Measurements from ENCODE around the gene NAP1L1.

The NAP1L1 gene

GRCh38 chr12:76037130-76038103 lies 47.1 kb downstream of the NAP1L1 start:
- no peak for DNase-seq

- no peak for DNase-seq
These were observed 49.4 kb downstream of the NAP1L1 start for GRCh38 chr12:76035045-76035444.

DNA sequence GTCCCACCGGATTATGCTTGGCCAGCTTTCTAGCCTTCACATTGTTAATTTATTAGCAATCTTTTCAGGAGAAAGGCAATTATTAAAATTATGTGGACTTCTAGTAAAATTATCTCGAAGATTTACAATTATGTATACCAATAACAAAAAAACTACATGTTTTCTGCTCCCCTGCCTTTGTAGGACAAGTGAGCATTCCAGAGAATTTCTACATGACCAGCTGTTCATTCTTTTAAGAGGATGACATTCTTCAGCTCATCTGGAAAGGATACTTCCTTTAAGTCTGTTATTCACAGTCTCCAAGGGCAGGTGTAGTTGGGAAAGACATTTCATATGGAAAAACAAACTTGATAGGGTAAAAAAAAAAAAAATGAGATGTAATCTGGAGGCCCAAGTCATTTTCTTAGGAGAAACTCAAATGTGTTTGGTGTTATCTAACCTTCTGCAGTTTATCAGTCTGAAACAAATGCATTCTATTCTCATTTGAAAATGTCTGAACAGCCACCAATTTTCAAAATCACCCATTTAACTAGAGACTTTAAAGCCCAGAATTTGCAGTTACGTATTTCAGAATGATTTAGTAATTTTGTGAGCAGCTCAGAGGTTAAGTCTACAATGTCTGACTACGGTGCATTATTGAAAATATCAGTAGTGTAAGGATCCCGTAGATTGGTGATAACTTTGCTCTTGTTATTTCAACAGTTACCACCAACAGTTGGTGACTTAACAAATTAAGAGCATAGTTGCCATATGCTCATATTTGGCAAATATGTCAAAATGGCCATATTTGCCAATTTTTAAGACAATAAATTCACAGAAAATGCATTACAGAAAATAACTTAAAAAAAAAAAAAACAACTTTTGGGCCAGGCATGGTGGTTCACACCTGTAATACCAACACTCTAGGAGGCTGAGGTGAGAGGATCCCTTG lies 51.1 kb downstream of the NAP1L1 start:
- DNase-seq, result no peak

DNA sequence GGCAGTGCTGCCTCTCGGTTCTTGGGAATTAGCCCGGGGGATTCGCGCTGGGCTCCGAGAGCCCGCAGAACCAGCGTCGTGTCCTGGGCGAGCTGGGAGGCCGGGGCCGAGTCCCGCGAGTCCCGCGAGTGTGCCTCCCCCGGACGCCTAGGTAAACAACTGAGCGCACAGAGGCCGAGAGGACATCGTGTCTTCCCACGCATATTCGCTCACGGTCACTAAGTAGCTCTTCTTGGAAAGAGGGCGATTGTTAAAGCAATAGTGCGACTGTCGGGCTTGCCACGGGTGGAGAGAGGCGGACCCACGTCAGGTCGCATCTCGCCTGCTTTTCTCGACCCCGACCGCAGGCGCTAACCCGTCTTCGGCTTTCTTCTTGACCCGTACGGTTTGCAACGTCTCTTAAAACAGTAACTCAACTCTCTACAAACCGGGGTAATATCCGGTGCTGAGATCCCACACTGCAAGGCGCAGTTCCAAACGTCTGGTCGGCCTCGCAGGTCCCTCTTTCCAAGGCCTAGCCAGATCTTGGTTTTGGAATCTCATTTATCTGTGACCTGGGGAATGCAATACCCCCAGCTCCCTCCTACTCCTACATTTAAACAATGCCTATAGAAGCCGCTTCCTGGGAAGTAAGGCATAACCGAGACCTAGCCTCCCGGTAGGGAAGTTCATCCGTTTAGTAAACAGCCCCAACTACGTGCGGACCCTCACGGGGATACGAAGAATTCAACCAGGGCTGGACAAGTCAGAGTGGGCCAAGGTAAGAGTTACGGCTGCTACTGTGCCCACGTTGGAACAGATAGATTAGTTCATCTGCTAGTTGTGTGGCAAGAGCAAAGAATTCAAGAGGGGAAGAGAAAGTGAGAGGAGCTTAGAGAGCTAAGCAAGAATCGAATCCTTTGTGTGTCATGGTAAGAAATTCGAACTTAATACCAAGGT lies 52.2 kb downstream of the NAP1L1 start:
- DNase-seq, result no peak

DNA sequence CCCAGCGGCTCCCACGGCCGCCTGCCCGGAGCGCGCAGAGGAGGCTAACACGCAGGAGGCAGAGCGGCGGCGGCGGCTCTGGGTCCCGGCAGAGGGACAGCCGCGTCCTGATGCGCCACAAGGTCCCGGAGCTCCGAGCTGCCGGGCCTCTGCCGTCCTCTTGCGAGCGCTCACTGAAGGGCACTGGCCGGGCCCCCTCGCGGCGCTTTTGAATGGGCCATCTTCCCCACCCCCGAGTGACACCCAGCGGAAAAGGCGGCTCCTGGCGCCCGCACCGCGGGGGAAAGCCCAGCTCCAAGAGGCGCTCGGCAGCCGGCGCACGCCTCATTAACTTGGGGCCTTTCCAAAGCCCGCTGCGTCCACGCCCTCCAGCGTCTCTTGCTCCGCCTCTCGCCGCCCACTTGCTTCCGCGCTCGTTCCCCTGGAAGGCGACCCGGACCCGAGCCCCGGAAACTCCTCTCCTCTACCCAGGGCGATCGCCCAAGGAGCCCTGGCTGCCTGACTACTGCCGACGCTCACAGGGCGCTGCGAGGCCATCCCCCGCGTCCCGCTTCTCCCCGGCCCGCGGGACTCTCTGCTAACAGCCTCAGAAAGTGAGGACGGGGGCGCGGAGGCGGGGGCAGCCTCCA lies 53.0 kb downstream of the NAP1L1 start, which contains the start of gene PHLDA1:
PHLDA1 (minus strand) TSS at position 363 of the 629 bp plus-strand sequence.
- peak; percentile 91 for DNase-seq

- no peak for DNase-seq
These were observed 53.4 kb downstream of the NAP1L1 start for GRCh38 chr12:76031081-76031413.

DNA sequence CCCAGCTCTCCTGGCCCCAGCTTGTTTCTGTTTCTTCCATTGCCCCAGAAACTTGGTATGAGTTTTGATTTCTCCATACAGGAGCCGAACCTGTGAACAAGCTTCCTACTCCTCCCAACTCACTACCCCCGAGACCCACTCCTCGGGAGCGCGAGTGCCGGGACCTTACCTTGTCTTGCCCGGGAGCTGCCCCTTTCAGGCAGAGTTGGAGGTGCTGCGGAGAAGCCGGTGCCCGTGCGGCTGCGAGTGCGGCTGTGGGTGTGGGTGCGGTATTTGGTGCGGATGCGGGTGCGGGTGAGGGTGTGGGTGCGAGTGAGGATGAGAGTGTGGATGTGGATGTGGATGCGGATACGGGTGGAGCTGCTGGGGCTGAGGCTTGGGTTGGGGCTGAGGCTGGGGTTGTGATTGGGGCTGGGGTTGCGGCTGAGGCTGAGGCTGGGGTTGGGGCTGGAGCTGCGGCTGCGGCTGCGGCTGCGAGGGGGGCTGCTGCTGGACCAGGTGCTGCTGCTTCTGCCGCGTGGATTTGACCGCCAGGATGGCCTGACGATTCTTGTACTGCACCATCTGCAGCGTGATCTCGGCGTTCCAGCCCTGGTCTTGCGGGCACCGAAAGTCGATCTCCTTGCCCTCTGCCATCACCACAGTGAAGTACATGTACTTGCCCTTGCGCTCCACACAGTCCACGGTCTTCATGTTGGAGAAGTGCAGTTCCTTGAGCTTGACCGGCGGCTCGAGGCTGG lies 54.0 kb downstream of the NAP1L1 start:
- DNase-seq, result peak; percentile 78

- peak; percentile 46 for DNase-seq
These were observed 54.5 kb downstream of the NAP1L1 start for GRCh38 chr12:76029982-76030340.

DNA sequence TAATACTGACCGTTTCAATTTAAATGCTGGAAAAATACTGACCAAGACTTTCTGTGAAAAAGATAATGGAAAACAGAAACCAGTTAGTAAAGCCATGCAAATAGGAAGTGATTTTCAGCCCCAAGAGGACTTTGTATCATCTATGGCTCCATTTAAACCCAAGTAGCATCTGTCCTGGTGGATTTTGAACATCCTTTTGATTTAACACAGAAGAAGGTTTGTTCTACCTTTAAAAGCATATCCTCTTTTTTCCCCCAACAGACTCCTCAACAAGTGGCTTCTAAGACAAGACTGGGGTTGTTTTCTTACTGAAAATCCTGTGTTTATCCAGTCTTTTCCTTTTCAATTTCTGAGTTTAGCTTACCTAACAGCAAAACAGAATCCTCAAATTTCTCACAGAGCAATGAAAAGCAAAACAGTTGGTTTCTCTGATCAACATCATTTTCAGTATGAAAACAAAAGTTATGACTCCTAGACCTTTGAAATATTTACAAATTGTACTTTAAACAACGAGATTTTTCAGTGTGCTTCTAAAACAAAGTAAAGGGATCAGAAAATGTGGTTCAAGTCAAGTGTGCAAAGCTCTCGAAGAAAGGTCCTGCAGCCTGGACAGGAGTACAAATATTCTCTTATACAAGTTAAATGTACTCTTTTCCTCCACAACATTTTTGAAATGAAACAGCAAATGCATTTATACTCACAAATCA lies 55.8 kb downstream of the NAP1L1 start:
- DNase-seq, result no peak

DNA sequence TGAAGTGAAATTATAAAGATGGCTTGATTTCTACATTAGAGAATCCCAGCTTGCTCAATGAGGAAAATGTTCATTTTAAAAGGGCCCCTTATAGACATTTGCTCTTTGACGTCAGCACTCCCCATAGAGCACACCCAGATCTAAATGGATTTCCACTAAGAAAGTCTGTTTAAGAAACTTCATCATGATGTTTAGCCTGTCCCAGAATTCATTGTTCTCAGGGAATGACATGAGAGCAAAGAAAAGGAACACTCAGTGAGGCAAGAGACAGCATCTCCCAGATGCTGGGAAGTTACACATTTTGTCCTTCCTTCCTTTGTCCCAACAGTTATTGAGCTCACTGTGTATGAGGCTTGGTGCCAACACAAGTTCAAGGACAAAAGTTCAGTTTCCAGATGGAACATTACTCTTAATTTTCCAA lies 57.8 kb downstream of the NAP1L1 start:
- DNase-seq, result no peak

DNA sequence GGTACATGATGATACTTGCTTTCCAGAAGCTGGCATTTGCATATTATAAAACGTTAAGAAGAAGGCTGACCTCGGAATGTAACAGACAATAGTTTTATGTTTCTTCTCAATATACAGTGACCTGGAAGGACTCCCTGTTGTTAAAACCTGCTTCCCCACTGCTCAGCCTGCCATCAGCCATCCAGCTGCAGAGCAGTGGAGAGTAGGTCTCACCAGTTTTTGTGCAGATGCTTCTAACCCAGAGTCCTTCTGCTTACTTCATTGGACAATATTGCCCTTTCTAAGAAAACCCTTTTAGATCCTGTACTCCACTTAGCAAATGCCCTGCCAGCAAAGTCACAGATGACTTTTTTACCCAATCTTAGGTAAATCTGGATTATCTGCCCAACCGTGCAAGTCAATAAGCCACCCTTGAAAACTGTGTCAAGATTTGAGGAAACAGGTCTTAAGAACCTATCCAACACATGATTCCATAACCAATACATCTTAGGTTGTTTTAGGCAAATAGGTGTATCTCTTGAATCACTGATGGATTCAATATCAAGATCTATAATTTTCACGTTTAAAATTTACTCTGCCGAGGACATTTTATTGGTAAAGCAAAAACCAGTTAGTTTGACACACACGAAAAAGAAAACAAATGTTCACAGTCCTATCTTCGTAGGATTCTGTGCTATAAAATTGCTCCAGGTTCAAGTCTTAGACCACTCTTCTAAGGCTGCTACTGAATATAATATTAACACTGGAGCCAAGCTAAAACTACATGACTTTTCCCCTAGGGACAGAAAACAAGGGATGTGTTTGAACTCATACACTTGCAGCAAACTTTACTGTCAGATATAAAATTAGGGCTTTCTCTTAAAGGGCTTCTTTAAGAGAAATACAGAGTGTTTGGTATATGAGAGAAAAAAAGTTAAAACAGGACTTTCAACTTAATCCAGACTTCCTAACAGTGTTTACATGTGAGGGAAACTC lies 58.6 kb downstream of the NAP1L1 start:
- no peak for DNase-seq

DNA sequence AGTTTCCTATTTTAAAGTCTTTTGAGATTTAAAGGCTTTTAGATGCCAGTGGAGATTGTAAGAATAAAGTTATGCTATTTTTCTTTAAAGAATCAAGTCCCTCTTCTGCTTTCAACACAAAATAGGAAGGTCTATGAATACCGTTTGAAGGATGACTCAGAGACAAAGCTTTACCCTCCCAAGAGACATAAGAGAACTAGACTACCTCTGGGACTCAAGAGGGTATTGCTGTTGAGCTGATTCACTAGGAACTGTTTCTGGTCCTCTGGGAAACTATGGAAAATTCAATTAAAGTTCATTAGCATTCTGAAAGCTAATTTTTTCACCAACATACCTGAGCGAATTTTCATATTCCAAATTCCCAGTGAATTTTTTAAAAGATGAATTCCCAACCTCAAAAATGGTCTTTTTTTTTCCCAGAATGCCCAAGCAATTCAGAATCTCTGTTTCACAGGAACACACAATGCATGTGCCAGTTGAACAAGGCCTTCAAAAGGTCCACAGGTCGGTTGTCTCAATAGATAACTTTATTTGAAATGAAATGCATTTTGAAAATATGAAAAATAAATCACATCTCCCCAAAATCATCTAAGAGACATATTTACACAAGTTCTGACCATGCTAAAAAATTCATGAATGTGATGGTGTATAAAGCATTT lies 59.4 kb downstream of the NAP1L1 start:
- no peak for DNase-seq

GRCh38 chr12:76024102-76024781 lies 60.2 kb downstream of the NAP1L1 start:
- no peak for DNase-seq

DNA sequence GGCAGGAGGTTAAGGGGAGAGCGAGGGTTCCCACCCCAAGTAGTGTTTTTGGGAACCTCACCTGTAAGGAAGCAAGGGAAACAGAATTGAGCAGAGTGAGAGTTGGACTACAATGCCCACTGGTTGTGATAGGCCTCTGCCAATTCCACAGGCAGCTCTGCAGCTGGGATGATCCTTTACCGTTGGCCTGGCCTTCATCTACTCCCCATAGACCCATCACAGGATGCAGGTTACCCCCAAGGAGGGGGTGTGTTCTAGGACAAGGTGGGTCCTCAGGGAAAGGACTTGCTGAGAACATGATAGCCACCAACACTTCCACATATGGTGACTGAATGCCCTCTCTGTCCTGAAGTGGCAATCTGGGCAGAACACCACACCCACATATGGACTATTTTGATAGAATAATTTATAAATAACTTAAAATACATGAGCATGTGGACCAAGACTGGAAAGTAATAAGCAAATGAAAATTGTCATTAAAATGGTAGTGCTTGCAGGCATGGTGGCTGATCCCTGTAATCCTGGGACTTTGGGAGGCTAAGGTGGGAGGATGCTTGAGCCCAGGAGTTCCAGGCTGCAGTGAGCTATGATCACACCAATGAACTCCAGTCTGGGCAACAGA lies 61.3 kb downstream of the NAP1L1 start:
- DNase-seq, result no peak

GRCh38 chr12:76022506-76022905 lies 62.0 kb downstream of the NAP1L1 start:
- DNase-seq, result no peak

DNA sequence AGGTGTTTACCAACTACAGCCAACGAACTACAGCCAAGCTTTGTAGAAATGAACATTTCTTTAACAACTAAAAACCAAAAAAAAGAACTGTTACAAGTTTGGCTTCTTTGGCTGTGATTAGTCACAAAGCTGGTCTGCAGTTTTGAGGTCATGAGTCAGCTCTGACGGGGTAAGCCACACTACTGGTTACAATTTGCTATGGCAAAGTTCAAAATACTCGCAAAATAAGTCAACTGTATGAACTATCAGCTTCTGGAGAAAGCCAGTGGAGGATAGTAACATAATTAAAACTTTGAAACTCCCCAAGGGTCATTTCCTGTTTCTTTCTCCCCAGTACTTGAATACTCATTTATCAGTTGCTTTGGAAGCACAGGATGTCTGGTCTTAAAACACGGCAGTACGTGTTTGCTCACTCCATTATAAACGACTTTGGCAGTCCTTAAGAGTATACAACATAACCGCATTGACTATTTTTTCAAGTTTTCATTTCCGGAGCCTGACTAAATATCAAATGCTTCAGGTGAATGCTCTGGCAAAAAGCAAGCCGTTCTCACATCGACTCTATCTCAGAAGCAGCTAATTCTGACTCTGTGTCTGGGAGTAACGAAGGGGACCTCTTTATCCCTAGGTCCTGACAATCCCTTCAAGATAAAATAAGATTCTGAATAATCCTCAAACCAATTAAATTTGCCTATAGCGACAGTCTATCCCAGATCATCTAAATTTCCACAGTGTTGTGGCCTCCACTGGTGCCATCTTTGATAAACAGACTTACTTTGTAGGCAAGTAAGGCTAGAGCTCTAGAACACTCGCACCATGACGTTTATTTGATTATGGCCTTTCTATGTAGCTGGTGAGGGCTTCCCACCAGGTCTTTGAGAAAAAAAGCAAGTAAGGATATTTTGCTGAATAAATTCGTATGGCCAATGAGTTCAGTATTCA lies 63.5 kb downstream of the NAP1L1 start:
- peak; percentile 49 for DNase-seq

All from activated CD4-positive, CD25-positive, alpha-beta regulatory T cell treated with anti-CD3 and anti-CD28 coated beads, Interleukin-2, amount 50 U/mL, for 72 hours (primary cell).